ENCODE data around the gene L3MBTL1.

Gene L3MBTL1

DNA sequence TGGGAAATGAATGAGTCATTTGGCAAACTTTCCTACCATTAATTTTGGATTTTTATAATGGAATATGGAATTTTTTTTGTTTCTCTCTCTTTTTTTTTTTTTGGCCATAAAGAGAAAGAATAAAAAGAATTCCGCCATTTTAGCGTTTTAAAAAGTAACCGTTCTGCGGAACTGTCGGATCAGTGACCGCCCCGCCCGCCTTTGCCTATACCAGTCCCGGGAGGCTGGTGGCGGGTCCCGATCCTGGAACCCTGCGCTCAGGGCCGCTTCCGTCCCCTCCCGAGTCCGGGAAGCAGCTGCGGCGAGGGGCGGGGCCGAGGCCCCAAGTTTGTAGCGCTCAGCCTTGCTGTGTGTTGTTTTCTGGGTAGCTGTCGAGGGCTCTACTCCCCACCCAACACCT lies 609 bp downstream of the L3MBTL1 start:
- DNase-seq: no peak

GRCh38 chr20:43508604-43509040 lies 1.1 kb downstream of the L3MBTL1 start:
- no peak for DNase-seq

GRCh38 chr20:43511879-43512278 lies 4.4 kb downstream of the L3MBTL1 start:
- no peak for DNase-seq

DNA sequence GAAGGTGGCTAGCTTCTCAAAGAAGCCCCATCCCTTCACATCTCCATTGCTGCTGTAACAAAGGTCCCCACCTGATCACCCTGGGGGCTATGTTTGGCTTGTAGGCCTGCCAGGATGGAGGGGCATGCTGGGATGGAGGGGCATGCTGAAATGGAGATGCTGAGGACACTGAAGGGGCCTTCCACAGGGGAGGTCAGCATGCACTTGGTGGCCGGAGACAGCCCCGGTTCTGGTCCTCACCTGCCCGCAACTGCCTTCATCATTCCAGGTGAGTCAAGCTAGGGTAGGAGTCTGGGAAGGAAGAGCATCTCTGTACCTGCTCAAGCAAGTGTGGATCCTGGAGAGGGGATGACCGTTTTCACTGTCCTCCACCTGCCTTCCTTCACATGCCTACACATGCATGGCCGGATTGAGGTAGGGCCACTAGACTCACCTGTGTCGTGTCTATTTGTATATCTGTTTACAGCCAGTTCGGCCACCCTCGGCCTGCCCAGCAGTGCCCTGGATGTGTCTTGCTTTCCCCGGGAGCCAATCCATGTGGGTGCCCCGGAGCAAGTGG lies 6.0 kb downstream of the L3MBTL1 start:
- DNase-seq: no peak

GRCh38 chr20:43513931-43514647 lies 6.6 kb downstream of the L3MBTL1 start:
- peak; percentile 98 for DNase-seq

DNA sequence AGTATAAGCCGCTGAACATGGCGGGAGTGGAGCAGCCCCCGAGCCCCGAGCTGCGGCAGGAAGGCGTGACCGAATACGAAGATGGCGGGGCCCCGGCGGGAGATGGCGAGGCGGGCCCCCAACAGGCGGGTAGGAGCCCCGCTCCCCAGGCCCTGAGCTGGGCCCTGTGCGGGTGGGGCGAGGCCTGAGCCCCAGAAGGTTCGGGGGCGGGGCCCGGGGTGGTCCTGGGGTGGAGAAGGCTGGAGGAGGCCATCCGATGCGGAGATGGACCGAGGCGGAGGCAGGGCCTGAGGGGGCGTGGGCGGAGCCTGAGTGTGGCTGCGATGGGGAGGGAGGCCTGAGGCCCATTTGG lies 7.1 kb downstream of the L3MBTL1 start:
- no peak for DNase-seq

DNA sequence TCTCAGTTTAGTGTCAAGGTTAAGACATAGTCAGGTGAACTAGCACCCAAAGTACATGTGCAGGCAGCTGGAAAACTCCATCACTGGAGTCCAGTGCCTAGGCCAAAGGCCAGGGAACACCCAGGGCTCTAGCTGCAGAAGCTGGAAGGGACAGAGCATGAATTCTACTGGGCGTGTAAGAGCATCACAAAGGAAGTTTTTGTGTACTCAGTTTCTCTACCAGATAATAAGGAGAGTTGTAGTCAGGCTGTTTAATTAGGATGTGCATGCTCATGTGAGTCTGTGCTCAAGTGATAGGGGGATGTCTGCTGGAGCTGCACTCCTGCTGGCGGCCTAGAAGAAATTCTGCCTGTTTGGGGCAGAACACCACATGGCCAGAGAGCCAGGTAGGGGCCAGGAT lies 8.1 kb downstream of the L3MBTL1 start:
- no peak for DNase-seq

- DNase-seq: no peak
These were observed 8.8 kb downstream of the L3MBTL1 start for GRCh38 chr20:43516251-43516824.

- no peak for DNase-seq
These were observed 12.7 kb downstream of the L3MBTL1 start for GRCh38 chr20:43520074-43520630.

DNA sequence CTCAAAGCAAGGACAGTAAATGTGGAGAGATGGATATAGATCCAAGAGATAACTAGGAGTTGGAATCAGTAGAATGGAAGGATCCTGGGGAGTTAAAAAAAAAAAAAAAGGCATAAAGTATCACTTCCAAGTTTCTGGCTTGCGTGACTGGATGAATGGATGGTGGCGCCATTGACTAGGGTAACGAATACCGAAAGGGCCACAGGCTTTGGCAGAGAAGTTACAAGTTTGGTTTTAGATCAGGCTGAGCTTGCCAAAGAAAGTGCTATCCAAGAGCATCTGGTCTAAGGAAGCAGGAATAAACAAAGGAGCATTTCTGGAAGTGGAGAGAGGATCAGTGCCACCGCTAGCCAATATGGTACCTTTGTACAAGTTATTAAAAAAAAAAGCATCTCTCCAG lies 17.5 kb downstream of the L3MBTL1 start:
- DNase-seq: no peak

DNA sequence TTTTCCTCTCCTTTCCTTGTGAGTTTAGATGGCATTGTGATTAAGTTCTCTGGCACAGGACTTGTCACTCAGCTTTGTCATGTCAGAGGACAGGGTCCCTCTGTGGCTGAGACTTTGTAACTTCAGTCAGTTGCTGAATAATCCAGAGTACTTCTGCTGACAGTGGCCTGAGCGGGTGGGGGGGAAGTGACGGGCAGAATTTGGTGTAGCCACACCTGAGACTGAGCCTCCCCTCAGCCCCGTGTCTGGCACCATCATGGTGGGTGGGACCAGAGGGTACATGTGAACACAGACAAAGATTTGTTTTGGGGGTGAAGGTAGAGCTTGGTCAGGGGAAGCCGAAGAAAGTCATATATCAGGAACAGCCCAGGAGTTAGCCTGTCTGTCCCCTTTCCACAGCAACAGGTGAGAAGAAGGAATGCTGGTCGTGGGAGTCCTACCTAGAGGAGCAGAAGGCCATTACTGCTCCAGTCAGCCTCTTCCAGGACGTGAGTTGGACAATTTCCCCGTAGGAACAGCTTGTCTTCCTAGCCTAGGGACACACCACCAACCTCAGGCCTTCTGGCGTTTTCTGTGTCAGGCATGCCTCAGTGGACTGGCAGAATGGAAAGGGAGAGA lies 20.9 kb downstream of the L3MBTL1 start:
- no peak for DNase-seq

- no peak for DNase-seq
These were observed 21.6 kb downstream of the L3MBTL1 start for GRCh38 chr20:43529051-43529450.

DNA sequence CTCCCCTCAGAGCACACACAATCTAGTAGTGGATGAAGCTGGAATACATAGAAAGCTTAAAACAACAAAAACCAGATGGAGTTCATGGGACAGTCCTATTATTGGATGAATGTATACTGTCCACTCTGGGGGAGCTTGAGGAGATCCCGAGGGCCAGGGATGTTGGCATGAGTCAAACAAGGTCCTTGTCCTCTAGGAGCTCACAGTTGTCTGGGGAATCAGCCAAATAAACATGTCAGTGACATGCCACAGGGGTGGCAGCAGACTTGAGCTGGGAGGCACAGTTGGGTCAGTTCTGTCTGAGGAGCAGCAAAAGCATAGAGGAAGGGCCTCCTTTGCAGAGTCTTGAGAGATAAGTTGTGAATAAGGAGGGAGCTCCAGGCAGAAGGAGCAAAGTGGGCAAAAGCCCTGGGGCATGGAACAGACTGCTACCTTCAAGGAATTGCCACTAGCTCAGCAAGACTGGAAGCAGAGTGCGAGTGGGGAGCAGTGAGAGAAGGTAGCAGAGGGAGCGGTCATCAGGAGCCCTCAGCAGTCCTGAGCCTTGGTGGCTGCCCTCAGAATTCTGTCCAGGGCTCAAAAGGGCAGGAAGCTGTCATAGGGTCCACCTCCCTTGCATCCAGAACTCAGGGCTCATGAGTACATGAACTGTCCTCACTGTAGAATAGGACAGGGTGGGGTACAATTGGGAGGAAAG lies 22.1 kb downstream of the L3MBTL1 start:
- DNase-seq: no peak

GRCh38 chr20:43530321-43531090 lies 23.0 kb downstream of the L3MBTL1 start:
- no peak for DNase-seq

- no peak for DNase-seq
These were observed 23.6 kb downstream of the L3MBTL1 start for GRCh38 chr20:43531091-43531443.

- no peak for DNase-seq
These were observed 25.0 kb downstream of the L3MBTL1 start for GRCh38 chr20:43532416-43533055.

DNA sequence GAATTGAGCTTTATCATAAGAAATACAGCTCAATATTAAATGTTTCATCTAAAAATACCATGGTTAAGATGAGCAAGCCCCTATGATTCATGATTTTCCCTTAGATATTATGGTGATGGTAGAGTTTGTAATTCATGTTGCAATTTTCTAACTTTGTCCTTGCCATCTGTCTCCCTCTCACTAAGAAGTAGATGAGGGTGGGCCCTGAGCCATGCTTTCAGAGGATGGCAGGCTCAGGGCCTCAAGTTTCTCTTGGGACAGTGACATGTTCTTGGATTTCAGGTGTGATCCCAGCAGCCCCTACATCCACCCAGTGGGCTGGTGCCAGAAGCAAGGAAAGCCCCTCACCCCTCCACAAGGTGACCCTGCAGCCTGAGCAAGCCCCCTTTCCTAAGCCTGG lies 25.6 kb downstream of the L3MBTL1 start:
- peak; percentile 40 for DNase-seq

DNA sequence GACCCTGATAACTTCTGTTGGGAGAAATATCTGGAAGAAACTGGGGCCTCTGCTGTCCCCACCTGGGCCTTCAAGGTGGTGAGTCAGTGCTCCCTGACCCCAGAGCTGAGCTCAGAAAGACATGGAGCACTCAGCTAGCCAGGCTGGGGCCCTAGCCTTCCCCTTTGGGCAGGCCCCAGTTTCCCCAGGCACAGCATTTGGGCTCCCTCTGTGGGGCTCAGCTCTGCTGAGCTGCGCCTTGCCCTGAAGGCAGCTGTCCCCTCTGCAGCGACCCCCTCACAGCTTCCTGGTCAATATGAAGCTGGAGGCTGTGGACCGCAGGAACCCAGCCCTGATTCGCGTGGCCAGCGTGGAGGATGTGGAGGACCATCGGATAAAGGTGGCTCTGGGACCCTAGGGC lies 26.5 kb downstream of the L3MBTL1 start:
- DNase-seq: no peak

DNA sequence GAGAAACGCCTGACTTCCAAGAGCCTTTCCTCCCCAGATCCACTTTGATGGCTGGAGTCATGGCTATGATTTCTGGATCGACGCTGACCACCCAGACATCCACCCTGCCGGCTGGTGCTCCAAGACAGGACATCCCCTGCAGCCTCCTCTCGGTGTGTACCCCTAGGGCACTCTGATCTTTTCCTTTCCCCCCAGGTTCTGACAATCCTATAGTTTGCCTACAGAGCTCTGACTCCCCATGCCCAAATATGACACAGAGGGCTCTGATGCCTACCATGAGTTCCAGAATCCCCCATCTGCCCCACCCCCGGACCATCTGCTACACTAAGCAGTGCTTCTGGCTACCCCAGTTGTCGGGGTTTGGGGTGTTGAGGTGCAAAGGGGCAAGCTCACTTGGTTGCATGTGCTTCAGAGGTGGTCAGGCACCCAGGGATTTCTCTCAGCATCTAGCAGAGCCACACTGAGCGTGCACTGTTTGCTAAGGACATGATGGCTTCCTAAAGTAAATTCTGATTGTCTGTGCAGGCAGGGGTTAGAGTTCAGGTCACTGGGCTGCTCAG lies 27.4 kb downstream of the L3MBTL1 start:
- no peak for DNase-seq

- DNase-seq: no peak
These were observed 28.0 kb downstream of the L3MBTL1 start for GRCh38 chr20:43535370-43536004.
